Measurements from ENCODE around the gene CNP. TPM values are rescaled to one million over a fixed set of nuclear protein-coding genes. Genes with fewer than 3 reads are reported as not detected.
"Not testable (repeated sequence)": the region's sequence is repeated elsewhere in the genome, so short reads cannot be mapped to it uniquely, and the experiment has no call there.

CNP gene
- polyA plus RNA-seq, 4 donors, result 13.2 to 38.9 (median 28.4) TPM

- no peaks in the 10 kb centered on the region for H3K9me3 ChIP-seq (ENCODE audit: control insufficient read depth in 2 of 2, insufficient read depth in 1 of 2, low read depth in 1 of 2, low read length in 1 of 2)
- peaks cover 0 to 32% (median 2%) of the 10 kb centered on the region in 3 donors for H3K36me3 ChIP-seq (ENCODE audit: control insufficient read depth in 3 of 3, insufficient read depth in 2 of 3, low read depth in 1 of 3, low read length in 3 of 3)
- WGBS, 3 donors, result 91 to 94% (median 92%) methylated on average over 4 of the region's 4 CpGs
- FAIRE-seq (no peak), DNase-seq (no peak)
- H3K27me3 ChIP-seq (ENCODE audit: control insufficient read depth in 3 of 3, insufficient read depth in 3 of 3, low read length in 3 of 3), result no peaks in the 10 kb centered on the region
- peaks cover 0 to 24% (median 3%) of the 10 kb centered on the region in 3 donors for H3K4me1 ChIP-seq (ENCODE audit: control insufficient read depth in 3 of 3, insufficient read depth in 2 of 3, low read depth in 1 of 3, low read length in 2 of 3)
- H3K27ac ChIP-seq (ENCODE audit: low read depth in 1 of 3, low read length in 2 of 3), result no peak overlapping the region
- no peak overlapping the region for H3K4me3 ChIP-seq (ENCODE audit: low read depth in 1 of 3, low read length in 3 of 3)
Observed at GRCh38 chr17:42018988-42019387, 52.4 kb downstream of the CNP start.

- WGBS, 3 donors, result 7 to 9% (median 7%) methylated on average over 31 to 49 of the region's 49 CpGs
- Histone ChIP-seq H3K4me1 (ENCODE audit: control insufficient read depth in 3 of 3, insufficient read depth in 2 of 3, low read depth in 1 of 3, low read length in 2 of 3) (peaks cover 0 to 31% (median 3%) of the 10 kb centered on the region in 3 donors), H3K9me3 (ENCODE audit: control insufficient read depth in 2 of 2, insufficient read depth in 1 of 2, low read depth in 1 of 2, low read length in 1 of 2) (no peaks in the 10 kb centered on the region), H3K27me3 (ENCODE audit: control insufficient read depth in 3 of 3, insufficient read depth in 3 of 3, low read length in 3 of 3) (no peaks in the 10 kb centered on the region), H3K36me3 (ENCODE audit: control insufficient read depth in 3 of 3, insufficient read depth in 2 of 3, low read depth in 1 of 3, low read length in 3 of 3) (peaks cover 0 to 35% (median 3%) of the 10 kb centered on the region in 3 donors), H3K27ac (ENCODE audit: low read depth in 1 of 3, low read length in 2 of 3) (peak within 1 kb of the TSS; percentile 61 to 84 (median 78)), H3K4me3 (ENCODE audit: low read depth in 1 of 3, low read length in 3 of 3) (peak within 1 kb of the TSS; percentile 76 to 95 (median 83))
- DNase-seq (peak; percentile 93 to 96), FAIRE-seq (no peak)
Observed at GRCh38 chr17:42019509-42020404, 53.2 kb downstream of the CNP start, which contains the start of gene NKIRAS2. NKIRAS2 (plus strand) TSS chr17:42020090; CDS start chr17:42021578, 1,488 bp downstream.

DNA sequence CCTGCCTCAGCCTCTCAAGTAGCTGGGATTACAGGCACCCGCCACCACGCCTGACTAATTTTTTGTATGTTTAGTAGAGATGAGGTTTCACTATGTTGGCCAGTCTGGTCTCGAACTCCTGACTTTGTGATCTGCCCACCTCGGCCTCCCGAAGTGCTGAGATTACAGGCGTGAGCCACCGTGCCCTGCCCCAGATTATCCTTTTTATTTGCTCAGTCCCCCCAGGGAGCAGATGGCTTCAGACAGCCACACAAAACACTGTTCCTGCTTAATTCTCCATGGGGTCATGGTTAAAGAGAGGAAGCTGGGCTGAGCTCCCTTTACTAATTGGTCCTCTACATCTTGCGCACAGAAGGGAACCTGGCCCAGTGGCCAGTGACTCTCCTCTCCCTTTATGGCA, 54.2 kb downstream of the CNP start:
- not testable (repeated sequence) for H3K9me3 ChIP-seq (ENCODE audit: control insufficient read depth in 2 of 2, insufficient read depth in 1 of 2, low read depth in 1 of 2, low read length in 1 of 2); DNase-seq; H3K27me3 ChIP-seq (ENCODE audit: control insufficient read depth in 3 of 3, insufficient read depth in 3 of 3, low read length in 3 of 3); FAIRE-seq
- Histone ChIP-seq H3K27ac (ENCODE audit: low read depth in 1 of 3, low read length in 2 of 3) (peak overlapping the region in 1 of 3 donors; percentile 84), H3K4me1 (ENCODE audit: control insufficient read depth in 3 of 3, insufficient read depth in 2 of 3, low read depth in 1 of 3, low read length in 2 of 3) (peaks cover 0 to 36% (median 6%) of the 10 kb centered on the region in 3 donors), H3K36me3 (ENCODE audit: control insufficient read depth in 3 of 3, insufficient read depth in 2 of 3, low read depth in 1 of 3, low read length in 3 of 3) (peaks cover 0 to 42% (median 3%) of the 10 kb centered on the region in 3 donors), H3K4me3 (ENCODE audit: low read depth in 1 of 3, low read length in 3 of 3) (peak overlapping the region in 2 of 3 donors; percentile 83 to 95)
- WGBS, 3 donors, result 49 to 70% (median 53%) methylated on average over 8 of the region's 8 CpGs

DNA sequence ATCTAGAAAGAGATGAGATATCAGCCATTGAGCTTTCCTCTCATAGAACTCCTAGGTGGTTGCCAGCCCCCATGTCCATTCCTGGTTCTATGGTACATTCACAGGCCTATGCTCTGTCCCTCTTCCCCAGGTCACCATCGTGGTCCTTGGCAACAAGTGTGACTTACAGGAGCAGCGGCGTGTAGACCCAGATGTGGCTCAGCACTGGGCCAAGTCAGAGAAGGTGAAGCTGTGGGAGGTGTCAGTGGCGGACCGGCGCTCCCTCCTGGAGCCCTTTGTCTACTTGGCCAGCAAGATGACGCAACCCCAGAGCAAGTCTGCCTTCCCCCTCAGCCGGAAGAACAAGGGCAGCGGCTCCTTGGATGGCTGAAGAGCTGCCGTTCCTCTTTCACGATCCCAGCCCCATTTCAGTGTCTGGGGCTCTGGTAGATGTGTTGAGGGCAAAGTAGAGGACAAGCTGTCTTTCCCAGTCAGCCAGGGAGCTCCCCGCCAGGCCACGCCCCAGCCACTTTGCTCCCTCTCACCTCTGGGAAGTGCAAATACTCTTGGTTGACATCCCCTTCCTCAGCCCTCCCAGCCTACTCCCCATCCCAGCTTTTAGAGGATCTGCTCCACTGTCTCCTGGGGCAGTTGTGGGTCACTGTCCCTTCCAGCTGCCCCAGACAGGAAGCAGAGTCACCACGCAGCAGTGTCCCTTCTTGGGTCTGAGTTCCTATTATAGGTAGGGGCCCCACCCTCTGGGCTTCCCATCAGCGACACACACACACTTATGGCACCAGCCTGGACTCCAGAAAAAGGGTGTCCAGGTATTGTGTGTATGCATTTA, 57.1 kb downstream of the CNP start:
- no peak for DNase-seq
- peaks cover 0 to 49% (median 3%) of the 10 kb centered on the region in 3 donors for H3K36me3 ChIP-seq (ENCODE audit: control insufficient read depth in 3 of 3, insufficient read depth in 2 of 3, low read depth in 1 of 3, low read length in 3 of 3)
- peaks cover 0 to 7% (median 0%) of the 10 kb centered on the region in 3 donors for H3K27me3 ChIP-seq (ENCODE audit: control insufficient read depth in 3 of 3, insufficient read depth in 3 of 3, low read length in 3 of 3)
- H3K4me3 ChIP-seq (ENCODE audit: low read depth in 1 of 3, low read length in 3 of 3), result no peak overlapping the region
- H3K27ac ChIP-seq (ENCODE audit: low read depth in 1 of 3, low read length in 2 of 3), result peak overlapping the region in 2 of 3 donors; percentile 62 to 63
- H3K9me3 ChIP-seq (ENCODE audit: control insufficient read depth in 2 of 2, insufficient read depth in 1 of 2, low read depth in 1 of 2, low read length in 1 of 2), result no peaks in the 10 kb centered on the region
- WGBS, 3 donors, result 80 to 83% (median 82%) methylated on average over 14 to 15 of the region's 15 CpGs
- no peak for FAIRE-seq
- H3K4me1 ChIP-seq (ENCODE audit: control insufficient read depth in 3 of 3, insufficient read depth in 2 of 3, low read depth in 1 of 3, low read length in 2 of 3), result peaks cover 0 to 22% (median 4%) of the 10 kb centered on the region in 3 donors

- H3K4me1 ChIP-seq (ENCODE audit: control insufficient read depth in 3 of 3, insufficient read depth in 2 of 3, low read depth in 1 of 3, low read length in 2 of 3), result peaks cover 0 to 22% (median 4%) of the 10 kb centered on the region in 3 donors
- peak overlapping the region in 2 of 3 donors; percentile 62 to 69 for H3K27ac ChIP-seq (ENCODE audit: low read depth in 1 of 3, low read length in 2 of 3)
- H3K27me3 ChIP-seq (ENCODE audit: control insufficient read depth in 3 of 3, insufficient read depth in 3 of 3, low read length in 3 of 3), result peaks cover 0 to 7% (median 0%) of the 10 kb centered on the region in 3 donors
- WGBS, 3 donors, result 48 to 64% (median 49%) methylated on average over 8 of the region's 8 CpGs
- H3K4me3 ChIP-seq (ENCODE audit: low read depth in 1 of 3, low read length in 3 of 3), result no peak overlapping the region
- FAIRE-seq, result no peak
- no peak for DNase-seq
- H3K9me3 ChIP-seq (ENCODE audit: control insufficient read depth in 2 of 2, insufficient read depth in 1 of 2, low read depth in 1 of 2, low read length in 1 of 2), result no peaks in the 10 kb centered on the region
- H3K36me3 ChIP-seq (ENCODE audit: control insufficient read depth in 3 of 3, insufficient read depth in 2 of 3, low read depth in 1 of 3, low read length in 3 of 3), result peaks cover 0 to 49% (median 3%) of the 10 kb centered on the region in 3 donors
Observed at GRCh38 chr17:42025191-42025579, 58.6 kb downstream of the CNP start.

- Histone ChIP-seq H3K27me3 (ENCODE audit: control insufficient read depth in 3 of 3, insufficient read depth in 3 of 3, low read length in 3 of 3) (peaks cover 0 to 7% (median 0%) of the 10 kb centered on the region in 3 donors), H3K9me3 (ENCODE audit: control insufficient read depth in 2 of 2, insufficient read depth in 1 of 2, low read depth in 1 of 2, low read length in 1 of 2) (no peaks in the 10 kb centered on the region), H3K36me3 (ENCODE audit: control insufficient read depth in 3 of 3, insufficient read depth in 2 of 3, low read depth in 1 of 3, low read length in 3 of 3) (peaks cover 0 to 49% (median 3%) of the 10 kb centered on the region in 3 donors), H3K4me3 (ENCODE audit: low read depth in 1 of 3, low read length in 3 of 3) (no peak overlapping the region), H3K27ac (ENCODE audit: low read depth in 1 of 3, low read length in 2 of 3) (no peak overlapping the region), H3K4me1 (ENCODE audit: control insufficient read depth in 3 of 3, insufficient read depth in 2 of 3, low read depth in 1 of 3, low read length in 2 of 3) (peaks cover 0 to 19% (median 4%) of the 10 kb centered on the region in 3 donors)
- 90 to 98% (median 98%) methylated on average over 3 of the region's 3 CpGs for WGBS, 3 donors
- DNase-seq (no peak), FAIRE-seq (no peak)
Observed at GRCh38 chr17:42025936-42026335, 59.3 kb downstream of the CNP start.

- FAIRE-seq, result no peak
Observed at GRCh38 chr17:42026857-42027589, 60.4 kb downstream of the CNP start.

More at GRCh38 chr17:42026857-42027589, 60.4 kb downstream of the CNP start:
- WGBS, 3 donors, result 57 to 75% (median 74%) methylated on average over 17 of the region's 17 CpGs
- H3K4me3 ChIP-seq (ENCODE audit: low read depth in 1 of 3, low read length in 3 of 3), result no peak overlapping the region
- no peak overlapping the region for H3K27ac ChIP-seq (ENCODE audit: low read depth in 1 of 3, low read length in 2 of 3)
- H3K36me3 ChIP-seq (ENCODE audit: control insufficient read depth in 3 of 3, insufficient read depth in 2 of 3, low read depth in 1 of 3, low read length in 3 of 3), result peaks cover 0 to 43% (median 3%) of the 10 kb centered on the region in 3 donors
- no peak for DNase-seq
- H3K9me3 ChIP-seq (ENCODE audit: control insufficient read depth in 2 of 2, insufficient read depth in 1 of 2, low read depth in 1 of 2, low read length in 1 of 2), result no peaks in the 10 kb centered on the region
- H3K4me1 ChIP-seq (ENCODE audit: control insufficient read depth in 3 of 3, insufficient read depth in 2 of 3, low read depth in 1 of 3, low read length in 2 of 3), result peaks cover 0 to 13% (median 4%) of the 10 kb centered on the region in 3 donors
- peaks cover 0 to 7% (median 0%) of the 10 kb centered on the region in 3 donors for H3K27me3 ChIP-seq (ENCODE audit: control insufficient read depth in 3 of 3, insufficient read depth in 3 of 3, low read length in 3 of 3)

Measured in small intestine (tissue), 7 donors.